GM21576 (cell line): ENCODE data around the gene BICDL2.

Experiments
- ATAC-seq: cut with Tn5 transposase; IDR thresholded peaks from one replicate; pipeline ENCODE4 v1.9.1; 2021; ENCODE audit warnings: mild to moderate bottlenecking, moderate library complexity; ENCODE audit not compliant: unreplicated experiment

The BICDL2 gene

GRCh38 chr16:2987286-2987685 is 49.5 kb downstream of the BICDL2 start:
- ATAC-seq: no peak

GRCh38 chr16:2986623-2987188 is 50.0 kb downstream of the BICDL2 start:
- ATAC-seq: no peak

GRCh38 chr16:2985893-2986355 is 50.8 kb downstream of the BICDL2 start:
- no peak for ATAC-seq

GRCh38 chr16:2985462-2985861 is 51.3 kb downstream of the BICDL2 start:
- ATAC-seq: no peak

GRCh38 chr16:2983706-2984136 is 53.0 kb downstream of the BICDL2 start:
- ATAC-seq: no peak

- ATAC-seq: no peak
These were observed 54.3 kb downstream of the BICDL2 start for GRCh38 chr16:2982402-2982801.

GRCh38 chr16:2981899-2982250 is 54.9 kb downstream of the BICDL2 start:
- no peak for ATAC-seq

GRCh38 chr16:2981177-2981898 is 55.4 kb downstream of the BICDL2 start:
- ATAC-seq: no peak

- peak; percentile 53 for ATAC-seq
These were observed 56.2 kb downstream of the BICDL2 start, which contains the start of gene PKMYT1 for GRCh38 chr16:2980227-2981176. Gene PKMYT1, minus strand, starts transcription at chr16:2980446. Its CDS starts 789 bp downstream, at chr16:2979657.

GRCh38 chr16:2979669-2980226 is 57.0 kb downstream of the BICDL2 start:
- peak; percentile 7 for ATAC-seq
